Mesothelial cell of epicardium (in vitro differentiated cells): ENCODE results near the gene GPR143. TPM values are rescaled to one million over a fixed set of nuclear protein-coding genes. Genes with fewer than 3 reads are reported as not detected.

ENCODE experiments used
- DNase-seq, 2 experiments: peaks; one replicate each; pipeline ENCODE4 v3.0.0; 2021; ENCODE audit warnings: low spot score in 2 of 2; ENCODE audit not compliant: unreplicated experiment in 2 of 2
- H3K27ac Mint-ChIP-seq: 2 replicates; pipeline ENCODE4 v1.8.0; 2021; ENCODE audit warnings: mixed read lengths
- H3K27me3 Mint-ChIP-seq: 2 replicates; pipeline ENCODE4 v1.8.0; 2021; ENCODE audit warnings: low read depth, mixed read lengths
- H3K36me3 Mint-ChIP-seq: 2 replicates; pipeline ENCODE4 v1.8.0; 2021; ENCODE audit warnings: mixed read lengths
- H3K4me1 Mint-ChIP-seq: 2 replicates; pipeline ENCODE4 v1.8.0; 2021; ENCODE audit warnings: mixed read lengths
- H3K4me3 Mint-ChIP-seq: 2 replicates; pipeline ENCODE4 v1.8.0; 2021; ENCODE audit warnings: mild to moderate bottlenecking, moderate library complexity, mixed read lengths
- H3K9me3 Mint-ChIP-seq: 2 replicates; pipeline ENCODE4 v1.8.0; 2021; ENCODE audit warnings: mixed read lengths
- total RNA-seq: library from RNA; stranded (reverse); gene quantifications from 3 replicates; pipeline ENCODE4 v1.2.1, GENCODE V29; 2021
- TF ChIP-seq, protein P1 (sequence below): fragments of 200-600 bp; sonication (generic); IDR thresholded peaks from one replicate; pipeline ENCODE4 v1.5.0; 2021; ENCODE audit warnings: antibody characterized with exemption; ENCODE audit not compliant: unreplicated experiment

The GPR143 gene
- total RNA-seq, 1 donor from 2014 or later: 6.4 TPM

DNA sequence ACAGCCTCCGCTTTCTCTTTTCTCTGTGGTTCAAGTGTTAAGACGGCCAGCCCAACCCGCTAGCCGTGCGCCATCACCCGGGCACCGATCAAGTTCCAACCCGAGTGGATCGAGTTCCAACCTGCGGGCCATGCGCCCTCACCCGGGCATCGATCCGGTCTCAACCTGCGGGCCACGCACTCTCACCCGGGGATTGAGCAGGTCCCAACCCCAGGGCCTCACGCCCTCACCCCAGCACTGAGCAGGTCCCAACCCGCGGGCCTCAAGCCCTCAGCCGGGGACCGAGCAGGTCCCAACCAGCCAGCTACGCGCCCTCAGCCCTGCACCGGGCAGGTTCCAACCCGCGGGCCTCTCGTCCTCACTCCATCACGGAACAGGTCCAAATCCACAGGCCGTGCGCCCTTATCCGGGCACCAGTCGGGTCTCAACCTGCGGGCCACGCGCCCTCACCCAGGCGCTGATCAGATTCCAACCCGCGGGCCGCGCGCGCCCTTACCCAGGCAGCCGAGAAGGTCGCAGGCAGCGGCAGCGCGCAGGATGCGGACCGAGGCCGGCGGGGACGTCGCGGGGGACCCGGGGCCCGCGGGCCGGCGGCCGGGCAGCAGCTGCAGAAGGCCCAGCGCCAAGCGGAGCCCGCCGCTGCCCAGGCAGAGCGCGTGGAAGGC, 443 bp downstream of the GPR143 start:
- Mint-ChIP-seq H3K27ac (no peak overlapping the region), H3K4me3 (peak overlapping the region; percentile 55), H3K36me3 (peaks cover 2% of the 10 kb centered on the region), H3K9me3 (peaks cover 19% of the 10 kb centered on the region), H3K4me1 (peaks cover 5% of the 10 kb centered on the region), H3K27me3 (no peaks in the 10 kb centered on the region)
- TF ChIP-seq, protein P1, sequence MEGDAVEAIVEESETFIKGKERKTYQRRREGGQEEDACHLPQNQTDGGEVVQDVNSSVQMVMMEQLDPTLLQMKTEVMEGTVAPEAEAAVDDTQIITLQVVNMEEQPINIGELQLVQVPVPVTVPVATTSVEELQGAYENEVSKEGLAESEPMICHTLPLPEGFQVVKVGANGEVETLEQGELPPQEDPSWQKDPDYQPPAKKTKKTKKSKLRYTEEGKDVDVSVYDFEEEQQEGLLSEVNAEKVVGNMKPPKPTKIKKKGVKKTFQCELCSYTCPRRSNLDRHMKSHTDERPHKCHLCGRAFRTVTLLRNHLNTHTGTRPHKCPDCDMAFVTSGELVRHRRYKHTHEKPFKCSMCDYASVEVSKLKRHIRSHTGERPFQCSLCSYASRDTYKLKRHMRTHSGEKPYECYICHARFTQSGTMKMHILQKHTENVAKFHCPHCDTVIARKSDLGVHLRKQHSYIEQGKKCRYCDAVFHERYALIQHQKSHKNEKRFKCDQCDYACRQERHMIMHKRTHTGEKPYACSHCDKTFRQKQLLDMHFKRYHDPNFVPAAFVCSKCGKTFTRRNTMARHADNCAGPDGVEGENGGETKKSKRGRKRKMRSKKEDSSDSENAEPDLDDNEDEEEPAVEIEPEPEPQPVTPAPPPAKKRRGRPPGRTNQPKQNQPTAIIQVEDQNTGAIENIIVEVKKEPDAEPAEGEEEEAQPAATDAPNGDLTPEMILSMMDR: no peak
- DNase-seq: peak in 1 of 2 experiments; percentile 39

- no peak overlapping the region for H3K27ac Mint-ChIP-seq
- TF ChIP-seq, protein P1: no peak
- H3K9me3 Mint-ChIP-seq: peaks cover 30% of the 10 kb centered on the region
- peaks cover 7% of the 10 kb centered on the region for H3K36me3 Mint-ChIP-seq
- H3K4me1 Mint-ChIP-seq: no peaks in the 10 kb centered on the region
- no peak overlapping the region for H3K4me3 Mint-ChIP-seq
- no peak for DNase-seq
- H3K27me3 Mint-ChIP-seq: no peaks in the 10 kb centered on the region
Measured at GRCh38 chrX:9759337-9759736, 6.3 kb downstream of the GPR143 start.

- H3K4me1 Mint-ChIP-seq: no peaks in the 10 kb centered on the region
- H3K27ac Mint-ChIP-seq: no peak overlapping the region
- peaks cover 7% of the 10 kb centered on the region for H3K36me3 Mint-ChIP-seq
- peaks cover 26% of the 10 kb centered on the region for H3K9me3 Mint-ChIP-seq
- no peak overlapping the region for H3K4me3 Mint-ChIP-seq
- no peaks in the 10 kb centered on the region for H3K27me3 Mint-ChIP-seq
- DNase-seq: no peak
- TF ChIP-seq, protein P1: no peak
Measured at GRCh38 chrX:9758021-9758638, 7.5 kb downstream of the GPR143 start.

GRCh38 chrX:9757366-9757765, 8.3 kb downstream of the GPR143 start:
- Mint-ChIP-seq H3K9me3 (peaks cover 24% of the 10 kb centered on the region), H3K36me3 (peaks cover 7% of the 10 kb centered on the region), H3K27ac (no peak overlapping the region), H3K4me3 (no peak overlapping the region), H3K4me1 (no peaks in the 10 kb centered on the region), H3K27me3 (no peaks in the 10 kb centered on the region)
- TF ChIP-seq, protein P1: no peak
- no peak for DNase-seq

- Mint-ChIP-seq H3K9me3 (peaks cover 17% of the 10 kb centered on the region), H3K27ac (no peak overlapping the region), H3K4me3 (no peak overlapping the region), H3K36me3 (peaks cover 6% of the 10 kb centered on the region), H3K27me3 (peaks cover 2% of the 10 kb centered on the region), H3K4me1 (peaks cover 19% of the 10 kb centered on the region)
- TF ChIP-seq, protein P1: no peak
- DNase-seq: no peak
Measured at GRCh38 chrX:9749146-9749692, 16.4 kb downstream of the GPR143 start.
